Progenitor cell of endocrine pancreas (in vitro differentiated cells): Measurements from ENCODE around the gene MPPED1. TPM values are rescaled to one million over a fixed set of nuclear protein-coding genes. Genes with fewer than 3 reads are reported as not detected.
A peak's percentile ranks its signal among the peaks of the same experiment; 100 is the strongest.

Source experiments
- DNase-seq: peaks from one replicate; pipeline ENCODE4 v3.0.0; 2021; ENCODE audit warnings: low spot score; ENCODE audit not compliant: unreplicated experiment
- H3K27ac Mint-ChIP-seq: 2 replicates; pipeline ENCODE4 v1.8.0; 2021; ENCODE audit warnings: mild to moderate bottlenecking, moderate library complexity, mixed read lengths
- H3K27me3 Mint-ChIP-seq: 2 replicates; pipeline ENCODE4 v1.8.0; 2021; ENCODE audit warnings: mixed read lengths
- H3K36me3 Mint-ChIP-seq: 2 replicates; pipeline ENCODE4 v1.8.0; 2022; ENCODE audit warnings: mixed read lengths; ENCODE audit not compliant: insufficient read depth
- H3K4me1 Mint-ChIP-seq: 2 replicates; pipeline ENCODE4 v1.8.0; 2021; ENCODE audit warnings: low read depth, mixed read lengths
- H3K4me3 Mint-ChIP-seq: 2 replicates; pipeline ENCODE4 v1.8.0; 2021; ENCODE audit warnings: low read depth, mild to moderate bottlenecking, moderate library complexity, mixed read lengths
- H3K9me3 Mint-ChIP-seq: 2 replicates; pipeline ENCODE4 v1.8.0; 2021; ENCODE audit warnings: low read depth, mixed read lengths
- total RNA-seq: library from RNA; stranded (reverse); gene quantifications from 2 replicates; pipeline ENCODE4 v1.2.1, GENCODE V29; 2021
- TF ChIP-seq, protein P1 (sequence below): fragments of 200-600 bp; sonication (generic); IDR thresholded peaks from one replicate; pipeline ENCODE4 v1.5.0; 2021; ENCODE audit warnings: antibody characterized with exemption, mild to moderate bottlenecking; ENCODE audit not compliant: unreplicated experiment

Gene MPPED1
- total RNA-seq, 1 donor from 2014 or later, result 0.96 TPM

DNA sequence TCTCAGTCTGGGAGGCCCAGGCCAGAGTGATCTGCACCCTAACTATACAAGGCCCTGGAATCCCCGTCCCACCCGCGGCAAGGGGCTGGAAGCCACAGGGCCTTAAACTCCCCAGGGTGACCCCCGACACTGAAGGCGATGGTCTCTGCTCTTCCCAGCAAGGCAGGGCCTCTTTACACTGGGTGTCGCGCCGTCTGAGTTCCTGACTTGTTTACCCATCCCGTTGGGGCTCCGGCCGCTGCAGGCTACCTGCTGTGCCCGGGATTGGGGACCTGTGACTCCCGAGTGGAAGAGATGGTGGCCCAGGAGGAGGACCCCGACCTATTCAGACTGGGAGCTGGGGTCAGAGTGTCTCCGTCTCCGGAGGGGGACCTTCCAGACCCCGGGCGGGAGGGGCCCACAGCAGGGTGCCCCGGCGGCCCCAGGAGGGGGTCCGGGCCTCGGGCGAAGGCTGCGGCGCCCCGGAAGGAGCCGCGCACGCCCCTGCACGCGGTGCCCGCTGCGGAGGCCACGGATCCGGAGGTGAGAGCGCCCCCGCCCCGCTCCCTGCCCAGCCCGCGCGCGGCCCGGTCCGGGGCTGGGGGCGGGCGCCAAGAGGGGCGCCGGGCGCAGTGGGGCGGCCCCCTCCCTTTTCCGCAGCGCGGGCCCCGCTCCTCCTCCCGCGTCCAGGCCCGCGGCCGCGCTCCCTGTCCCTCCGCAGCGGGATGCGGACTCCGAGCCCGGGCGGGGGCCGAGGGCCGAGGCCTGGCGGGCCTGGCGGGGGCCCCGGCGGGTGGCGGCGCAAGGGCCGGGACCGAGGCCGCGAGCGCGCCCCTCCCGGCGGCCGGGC, 560 bp upstream of the MPPED1 start:
- Mint-ChIP-seq H3K36me3 (no peaks in the 10 kb centered on the region), H3K9me3 (no peaks in the 10 kb centered on the region), H3K4me1 (peaks cover 6% of the 10 kb centered on the region), H3K27me3 (peaks cover 76% of the 10 kb centered on the region), H3K27ac (no peak overlapping the region), H3K4me3 (peak overlapping the region; percentile 64)
- no peak for DNase-seq
- TF ChIP-seq, protein P1, sequence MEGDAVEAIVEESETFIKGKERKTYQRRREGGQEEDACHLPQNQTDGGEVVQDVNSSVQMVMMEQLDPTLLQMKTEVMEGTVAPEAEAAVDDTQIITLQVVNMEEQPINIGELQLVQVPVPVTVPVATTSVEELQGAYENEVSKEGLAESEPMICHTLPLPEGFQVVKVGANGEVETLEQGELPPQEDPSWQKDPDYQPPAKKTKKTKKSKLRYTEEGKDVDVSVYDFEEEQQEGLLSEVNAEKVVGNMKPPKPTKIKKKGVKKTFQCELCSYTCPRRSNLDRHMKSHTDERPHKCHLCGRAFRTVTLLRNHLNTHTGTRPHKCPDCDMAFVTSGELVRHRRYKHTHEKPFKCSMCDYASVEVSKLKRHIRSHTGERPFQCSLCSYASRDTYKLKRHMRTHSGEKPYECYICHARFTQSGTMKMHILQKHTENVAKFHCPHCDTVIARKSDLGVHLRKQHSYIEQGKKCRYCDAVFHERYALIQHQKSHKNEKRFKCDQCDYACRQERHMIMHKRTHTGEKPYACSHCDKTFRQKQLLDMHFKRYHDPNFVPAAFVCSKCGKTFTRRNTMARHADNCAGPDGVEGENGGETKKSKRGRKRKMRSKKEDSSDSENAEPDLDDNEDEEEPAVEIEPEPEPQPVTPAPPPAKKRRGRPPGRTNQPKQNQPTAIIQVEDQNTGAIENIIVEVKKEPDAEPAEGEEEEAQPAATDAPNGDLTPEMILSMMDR, result no peak

DNA sequence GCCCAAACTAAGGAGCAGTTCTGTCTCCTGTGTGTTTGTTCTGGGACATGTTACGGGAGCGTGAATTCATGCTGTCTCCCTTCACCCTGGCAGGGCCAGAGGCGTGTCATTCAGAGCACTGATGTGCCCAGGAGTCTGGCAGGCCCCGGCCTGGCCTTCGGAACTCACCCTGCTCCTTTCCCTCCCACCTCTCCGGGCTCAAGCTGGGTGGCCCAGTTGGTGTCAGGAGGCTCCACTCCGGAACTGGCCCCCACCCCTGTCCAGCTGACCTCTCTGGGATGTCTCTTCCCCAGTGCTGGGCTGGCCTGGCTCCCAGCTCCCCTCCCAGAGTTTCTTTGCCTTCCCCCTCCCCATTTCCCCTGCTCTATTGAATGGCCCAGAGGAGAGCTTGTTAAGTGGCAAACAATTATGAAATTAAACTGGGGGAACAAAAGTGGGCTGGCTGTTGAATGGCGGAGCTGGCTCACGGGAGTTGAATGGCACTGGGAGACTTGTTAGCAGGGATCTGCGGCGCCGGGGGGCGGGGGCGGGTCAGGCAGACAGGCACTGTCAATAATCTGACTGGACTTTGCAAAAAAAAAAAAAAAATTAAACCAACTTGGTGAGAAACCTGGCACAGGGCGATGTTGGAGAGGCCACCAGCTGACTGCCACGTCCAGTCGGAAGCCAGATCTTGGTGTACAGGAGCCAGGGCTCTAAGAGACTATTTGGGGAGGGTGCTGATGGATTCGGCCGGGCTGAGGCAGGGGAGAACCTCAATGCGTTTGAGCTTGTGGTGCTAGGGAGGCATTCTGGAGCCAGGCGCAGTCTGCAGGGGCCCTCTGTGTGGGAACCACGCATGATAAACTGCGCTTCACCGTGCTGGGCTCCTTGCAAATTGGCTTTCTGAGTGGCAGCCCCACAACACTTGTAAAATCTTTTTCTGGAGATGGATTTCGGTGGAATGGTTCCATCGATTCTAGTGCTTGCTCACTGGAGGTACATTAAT, 1.3 kb downstream of the MPPED1 start:
- Mint-ChIP-seq H3K27ac (no peak overlapping the region), H3K36me3 (no peaks in the 10 kb centered on the region), H3K4me1 (peaks cover 6% of the 10 kb centered on the region), H3K9me3 (no peaks in the 10 kb centered on the region), H3K27me3 (peaks cover 86% of the 10 kb centered on the region), H3K4me3 (peak overlapping the region; percentile 72)
- no peak for DNase-seq
- TF ChIP-seq, protein P1, result no peak

DNA sequence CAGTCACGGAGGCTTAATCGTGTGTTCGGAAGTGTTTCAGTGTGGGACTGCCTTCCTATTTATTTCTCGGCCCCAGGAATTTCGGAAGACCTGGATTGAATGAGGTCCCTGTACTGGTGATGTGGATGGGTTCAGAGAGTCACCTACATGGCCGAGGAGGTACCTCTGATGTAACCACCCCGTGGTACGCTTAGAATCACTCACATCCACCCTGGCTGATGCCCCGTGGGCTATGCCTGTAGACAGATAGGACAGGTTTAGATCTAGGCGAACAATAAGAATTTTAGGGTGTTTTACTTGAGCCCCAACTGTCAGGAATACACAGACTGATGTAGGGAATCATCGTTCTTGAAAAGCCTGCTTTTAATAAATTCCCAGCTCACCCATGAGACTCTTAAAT, 2.0 kb downstream of the MPPED1 start:
- H3K36me3 Mint-ChIP-seq, result no peaks in the 10 kb centered on the region
- H3K27me3 Mint-ChIP-seq, result peaks cover 85% of the 10 kb centered on the region
- TF ChIP-seq, protein P1, result no peak
- H3K4me1 Mint-ChIP-seq, result peaks cover 6% of the 10 kb centered on the region
- no peak overlapping the region for H3K27ac Mint-ChIP-seq
- H3K9me3 Mint-ChIP-seq, result no peaks in the 10 kb centered on the region
- no peak for DNase-seq
- no peak overlapping the region for H3K4me3 Mint-ChIP-seq

DNA sequence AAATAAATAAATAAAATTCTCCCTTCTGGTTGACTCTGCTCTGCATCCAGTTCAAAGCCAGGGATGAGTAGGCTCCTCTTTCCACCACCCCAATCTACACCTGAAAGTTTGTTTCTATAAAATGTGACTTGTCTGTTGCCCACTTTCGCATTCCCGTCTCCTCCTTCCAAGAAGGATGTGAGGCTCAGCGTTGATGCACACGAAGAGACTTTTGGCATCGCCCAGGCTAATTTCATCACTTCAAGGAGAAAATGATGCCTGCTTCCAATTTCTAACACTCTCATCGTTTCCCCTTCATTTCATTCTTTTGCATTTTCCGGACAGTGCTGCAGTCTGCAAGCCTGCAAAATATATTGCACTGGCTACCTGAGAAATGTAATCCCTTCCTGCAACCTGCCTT, 3.9 kb downstream of the MPPED1 start:
- H3K9me3 Mint-ChIP-seq, result no peaks in the 10 kb centered on the region
- H3K4me3 Mint-ChIP-seq, result no peak overlapping the region
- TF ChIP-seq, protein P1, result no peak
- peaks cover 76% of the 10 kb centered on the region for H3K27me3 Mint-ChIP-seq
- H3K36me3 Mint-ChIP-seq, result no peaks in the 10 kb centered on the region
- no peak for DNase-seq
- peaks cover 6% of the 10 kb centered on the region for H3K4me1 Mint-ChIP-seq
- no peak overlapping the region for H3K27ac Mint-ChIP-seq

DNA sequence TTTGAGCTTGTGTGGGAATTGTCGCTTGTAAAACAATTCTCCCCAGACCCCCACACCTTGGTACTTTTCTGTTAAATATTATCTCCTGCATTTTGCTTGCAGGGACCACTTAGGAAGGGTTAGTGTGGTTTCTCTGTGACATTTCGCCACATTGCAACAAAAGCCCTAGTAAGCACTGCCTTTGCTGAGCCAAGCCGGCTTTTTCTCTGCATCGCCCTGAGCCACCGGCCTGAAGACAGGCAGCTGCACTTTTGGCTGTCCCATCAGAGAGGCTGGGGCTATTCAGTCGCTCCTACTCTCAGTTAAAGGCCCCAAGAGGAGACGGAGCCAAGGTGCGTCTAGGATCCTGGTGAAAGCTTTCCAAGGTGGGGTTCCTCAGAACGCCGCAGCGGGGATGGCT, 5.7 kb downstream of the MPPED1 start:
- H3K36me3 Mint-ChIP-seq, result no peaks in the 10 kb centered on the region
- peaks cover 5% of the 10 kb centered on the region for H3K4me1 Mint-ChIP-seq
- TF ChIP-seq, protein P1, result no peak
- no peak overlapping the region for H3K4me3 Mint-ChIP-seq
- H3K27me3 Mint-ChIP-seq, result peaks cover 68% of the 10 kb centered on the region
- no peaks in the 10 kb centered on the region for H3K9me3 Mint-ChIP-seq
- no peak for DNase-seq
- no peak overlapping the region for H3K27ac Mint-ChIP-seq
